Lower leg skin (tissue), 3 donors: Measurements from ENCODE around the gene PLCH2.

Experiments used
- CTCF ChIP-seq, 3 donors: fragments of 450-650 bp; IDR thresholded peaks; one replicate each; pipeline ENCODE4 v1.5.1; 2016; ENCODE audit warnings: antibody characterized with exemption in 3 of 3, mild to moderate bottlenecking in 3 of 3, moderate library complexity in 2 of 3
- POLR2A ChIP-seq, 2 donors: fragments of 450-650 bp; IDR thresholded peaks; one replicate each; pipeline ENCODE4 v1.6.1; 2016 to 2017; ENCODE audit warnings: antibody characterized with exemption in 2 of 2, mild to moderate bottlenecking in 1 of 2, moderate library complexity in 1 of 2

GRCh38 chr1:2482588-2482987, 6.5 kb downstream of the PLCH2 start:
- TF ChIP-seq POLR2A (IDR thresholded peaks at IDR 0.05) (no peak), CTCF (IDR thresholded peaks at IDR 0.05) (no peak)
